HL-60 (cell line): ENCODE results near the gene GPR12.

ENCODE experiments used
- GABPA ChIP-seq: IDR thresholded peaks from 2 replicates; pipeline ENCODE4 v1.6.1; 2012; ENCODE audit warnings: low read depth
- TF ChIP-seq, protein P1 (sequence below): IDR thresholded peaks from one replicate; pipeline ENCODE4 v1.5.1; 2011; ENCODE audit warnings: low read length, control low read depth, inconsistent platforms; ENCODE audit not compliant: insufficient read depth
- TF ChIP-seq, protein P2 (sequence below): IDR thresholded peaks from 2 replicates; pipeline ENCODE4 v1.6.1; 2012; ENCODE audit warnings: low read depth; ENCODE audit not compliant: insufficient replicate concordance

DNA sequence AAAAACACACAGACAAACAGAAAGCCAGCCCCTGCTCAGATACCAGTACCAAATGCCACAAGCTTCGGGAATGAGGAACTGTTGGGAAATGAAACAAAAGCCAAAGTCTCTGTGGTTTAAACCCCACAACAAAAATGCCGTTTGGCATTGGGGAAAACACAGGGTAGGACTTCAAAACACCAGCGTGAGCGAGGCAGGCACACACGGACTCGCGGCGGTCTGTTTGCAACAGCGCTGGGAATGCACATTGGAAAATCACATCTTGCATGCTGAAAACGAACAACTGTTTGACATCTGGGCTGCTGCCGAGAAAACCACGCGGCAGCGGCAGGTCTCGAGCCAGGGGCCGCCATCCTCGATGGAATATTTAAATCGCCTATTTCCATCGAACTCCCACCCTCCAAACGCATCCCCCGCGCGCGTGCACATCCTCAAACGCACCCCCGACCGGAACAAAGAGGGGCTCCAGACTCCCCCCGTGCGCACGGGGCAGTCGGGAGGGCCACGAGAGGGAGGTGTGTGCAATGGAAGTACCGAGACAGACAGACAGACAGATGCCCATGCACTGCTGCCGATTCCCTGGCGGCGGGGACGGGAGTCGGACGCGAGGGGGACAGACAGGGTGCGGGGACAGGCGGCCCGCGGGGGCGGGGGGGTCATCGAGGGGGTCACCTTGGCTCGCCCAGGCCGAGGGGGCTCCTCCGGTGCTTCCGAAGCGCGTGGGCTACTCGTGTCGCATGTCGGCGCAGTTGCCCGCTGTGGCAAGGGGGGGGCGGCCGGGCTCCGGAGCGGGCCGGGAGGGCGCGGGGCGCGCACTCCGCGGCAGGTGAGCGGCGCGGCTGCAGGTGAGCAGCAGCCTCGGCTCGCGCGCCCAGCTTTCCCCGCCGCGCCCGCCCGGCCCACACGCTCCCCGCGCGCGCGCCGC is at the start of gene GPR12:
- no peak for TF ChIP-seq GABPA
- TF ChIP-seq, protein P1, sequence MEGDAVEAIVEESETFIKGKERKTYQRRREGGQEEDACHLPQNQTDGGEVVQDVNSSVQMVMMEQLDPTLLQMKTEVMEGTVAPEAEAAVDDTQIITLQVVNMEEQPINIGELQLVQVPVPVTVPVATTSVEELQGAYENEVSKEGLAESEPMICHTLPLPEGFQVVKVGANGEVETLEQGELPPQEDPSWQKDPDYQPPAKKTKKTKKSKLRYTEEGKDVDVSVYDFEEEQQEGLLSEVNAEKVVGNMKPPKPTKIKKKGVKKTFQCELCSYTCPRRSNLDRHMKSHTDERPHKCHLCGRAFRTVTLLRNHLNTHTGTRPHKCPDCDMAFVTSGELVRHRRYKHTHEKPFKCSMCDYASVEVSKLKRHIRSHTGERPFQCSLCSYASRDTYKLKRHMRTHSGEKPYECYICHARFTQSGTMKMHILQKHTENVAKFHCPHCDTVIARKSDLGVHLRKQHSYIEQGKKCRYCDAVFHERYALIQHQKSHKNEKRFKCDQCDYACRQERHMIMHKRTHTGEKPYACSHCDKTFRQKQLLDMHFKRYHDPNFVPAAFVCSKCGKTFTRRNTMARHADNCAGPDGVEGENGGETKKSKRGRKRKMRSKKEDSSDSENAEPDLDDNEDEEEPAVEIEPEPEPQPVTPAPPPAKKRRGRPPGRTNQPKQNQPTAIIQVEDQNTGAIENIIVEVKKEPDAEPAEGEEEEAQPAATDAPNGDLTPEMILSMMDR: no peak
- TF ChIP-seq, protein P2, sequence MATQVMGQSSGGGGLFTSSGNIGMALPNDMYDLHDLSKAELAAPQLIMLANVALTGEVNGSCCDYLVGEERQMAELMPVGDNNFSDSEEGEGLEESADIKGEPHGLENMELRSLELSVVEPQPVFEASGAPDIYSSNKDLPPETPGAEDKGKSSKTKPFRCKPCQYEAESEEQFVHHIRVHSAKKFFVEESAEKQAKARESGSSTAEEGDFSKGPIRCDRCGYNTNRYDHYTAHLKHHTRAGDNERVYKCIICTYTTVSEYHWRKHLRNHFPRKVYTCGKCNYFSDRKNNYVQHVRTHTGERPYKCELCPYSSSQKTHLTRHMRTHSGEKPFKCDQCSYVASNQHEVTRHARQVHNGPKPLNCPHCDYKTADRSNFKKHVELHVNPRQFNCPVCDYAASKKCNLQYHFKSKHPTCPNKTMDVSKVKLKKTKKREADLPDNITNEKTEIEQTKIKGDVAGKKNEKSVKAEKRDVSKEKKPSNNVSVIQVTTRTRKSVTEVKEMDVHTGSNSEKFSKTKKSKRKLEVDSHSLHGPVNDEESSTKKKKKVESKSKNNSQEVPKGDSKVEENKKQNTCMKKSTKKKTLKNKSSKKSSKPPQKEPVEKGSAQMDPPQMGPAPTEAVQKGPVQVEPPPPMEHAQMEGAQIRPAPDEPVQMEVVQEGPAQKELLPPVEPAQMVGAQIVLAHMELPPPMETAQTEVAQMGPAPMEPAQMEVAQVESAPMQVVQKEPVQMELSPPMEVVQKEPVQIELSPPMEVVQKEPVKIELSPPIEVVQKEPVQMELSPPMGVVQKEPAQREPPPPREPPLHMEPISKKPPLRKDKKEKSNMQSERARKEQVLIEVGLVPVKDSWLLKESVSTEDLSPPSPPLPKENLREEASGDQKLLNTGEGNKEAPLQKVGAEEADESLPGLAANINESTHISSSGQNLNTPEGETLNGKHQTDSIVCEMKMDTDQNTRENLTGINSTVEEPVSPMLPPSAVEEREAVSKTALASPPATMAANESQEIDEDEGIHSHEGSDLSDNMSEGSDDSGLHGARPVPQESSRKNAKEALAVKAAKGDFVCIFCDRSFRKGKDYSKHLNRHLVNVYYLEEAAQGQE: no peak
